ENCODE results near the gene SARDH. TPM values are rescaled to one million over a fixed set of nuclear protein-coding genes. Genes with fewer than 3 reads are reported as not detected.

The SARDH gene
- total RNA-seq, 1 experiment from 2014 or later: 5.3 TPM

GRCh38 chr9:133734590-133735414 is 3.4 kb downstream of the SARDH start:
- Histone ChIP-seq H2BK120ac (ENCODE audit: low read depth, low read length, poor library complexity, severe bottlenecking) (no peak overlapping the region), H3K27ac (ENCODE audit: insufficient read length, low read depth, low read length) (no peak overlapping the region), H3K9me3 (ENCODE audit: control insufficient read depth, low read depth, low read length) (no peaks in the 10 kb centered on the region), H2BK5ac (ENCODE audit: insufficient read length, low read length) (no peak overlapping the region), H4K8ac (replicated peaks; ENCODE audit: insufficient read length, low read depth, low read length) (no peak overlapping the region), H3K4me1 (ENCODE audit: insufficient read depth, low read length) (peaks cover 3% of the 10 kb centered on the region; the same call in 1 of the 2 replicates), H3K14ac (ENCODE audit: insufficient read depth, low read length) (no peak overlapping the region; the same call in 1 of the 2 replicates), H3T11ph (ENCODE audit: low read length) (no peak overlapping the region), H3K4me2 (ENCODE audit: insufficient read depth, insufficient read length, low read length) (peak overlapping the region; percentile 7), H4K20me1 (ENCODE audit: control insufficient read depth, insufficient read depth, insufficient read length) (no peaks in the 10 kb centered on the region), H2AFZ (ENCODE audit: low read length) (no peak overlapping the region), H3K79me1 (ENCODE audit: insufficient read depth, low read depth, low read length, poor library complexity, severe bottlenecking) (no peaks in the 10 kb centered on the region), H3K27me3 (ENCODE audit: insufficient read depth, low read length) (no peaks in the 10 kb centered on the region), H3K56ac (ENCODE audit: insufficient read length, low read depth, low read length) (no peak overlapping the region), H4K91ac (ENCODE audit: insufficient read length, low read depth, low read length) (no peak overlapping the region), H3K18ac (ENCODE audit: insufficient read length, low read depth, low read length) (peak overlapping the region; percentile 8), H2BK20ac (ENCODE audit: low read depth, low read length, poor library complexity, severe bottlenecking) (no peak overlapping the region), H2AK5ac (ENCODE audit: insufficient read length, low read length) (no peak overlapping the region), H3K23ac (ENCODE audit: insufficient read length, low read depth, low read length) (no peak overlapping the region), H3K23me2 (ENCODE audit: insufficient read length, low read depth, low read length, poor library complexity, severe bottlenecking) (peaks cover 2% of the 10 kb centered on the region), H3K4ac (ENCODE audit: low read depth, low read length) (no peak overlapping the region), H3K79me2 (ENCODE audit: insufficient read depth, low read length) (no peaks in the 10 kb centered on the region), H2BK12ac (ENCODE audit: insufficient read length, low read depth, low read length) (no peak overlapping the region), H2BK15ac (ENCODE audit: low read depth, low read length) (no peak overlapping the region), H3K9ac (ENCODE audit: extremely low read depth, insufficient read length, low read length) (no peak overlapping the region), H4K5ac (ENCODE audit: insufficient read length, low read depth, low read length) (no peak overlapping the region)
- peaks cover 4% of the 10 kb centered on the region; the same call in 1 of the 2 replicates for H3K27me3 Mint-ChIP-seq (ENCODE audit: low read depth)
- peaks cover 0 to 2% (median 0%) of the 10 kb centered on the region in 3 experiments; a peak in 1 of 7 replicates for H3K36me3 Mint-ChIP-seq (ENCODE audit: insufficient read depth in 1 of 3, low read depth in 3 of 3)
- peak; percentile 64 for DNase-seq
- no CpG with 5 or more reads among the region's 23 CpGs for WGBS (ENCODE audit: extremely low coverage, insufficient read length, low lambda C conversion rate)
- no peaks in the 10 kb centered on the region; a peak in 1 of 5 replicates for H3K9me3 Mint-ChIP-seq
- no peak for TF ChIP-seq CTCF (conservative IDR thresholded peaks at IDR 0.05)
- H3K4me1 Mint-ChIP-seq: peaks cover 10 to 39% of the 10 kb centered on the region in 2 experiments
- H3K4me3 Mint-ChIP-seq: peak overlapping the region in 1 of 2 experiments; percentile 36; a peak in 3 of 5 replicates
- peak overlapping the region in 2 of 3 experiments; percentile 76 to 88; a peak in 4 of 7 replicates for H3K27ac Mint-ChIP-seq

Data from H9 (cell line).